ENCODE results near the gene TMEM269. TPM values are rescaled to one million over a fixed set of nuclear protein-coding genes. Genes with fewer than 3 reads are reported as not detected.

The TMEM269 gene
- total and polyA plus RNA-seq, 3 experiments from 2014 or later: 0.16 to 0.20 TPM; not detected in 1

DNA sequence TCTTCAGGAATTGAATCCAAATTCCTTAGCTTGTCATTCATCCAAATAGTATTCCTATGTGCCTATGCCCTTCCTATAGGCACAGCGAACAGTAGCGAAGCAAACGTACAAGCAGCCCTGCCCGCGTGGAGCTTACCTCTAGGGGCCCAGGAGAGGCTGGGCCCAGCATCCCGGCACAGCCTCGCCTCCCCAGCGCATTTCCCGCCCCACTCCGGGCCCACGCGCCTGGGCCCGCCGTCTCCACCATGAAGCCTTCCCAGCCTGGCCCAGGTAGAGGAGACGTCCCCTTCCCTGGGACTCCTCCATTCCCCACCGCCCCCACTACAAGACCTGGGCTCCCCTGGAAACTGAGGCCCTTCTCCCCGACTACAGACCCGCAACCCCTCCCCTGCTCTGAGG is 245 bp upstream of the TMEM269 start:
- Mint-ChIP-seq H3K27ac (peak overlapping the region in 2 of 8 donors; percentile 29 to 48), H3K27me3 (peaks cover 0 to 4% of the 10 kb centered on the region in 2 donors), H3K36me3 (peaks cover 0 to 31% (median 9%) of the 10 kb centered on the region in 3 donors), H3K9me3 (no peaks in the 10 kb centered on the region), H3K4me1 (peaks cover 11 to 23% (median 11%) of the 10 kb centered on the region in 3 donors), H3K4me3 (peak overlapping the region in 6 of 7 donors; percentile 31 to 88 (median 34))
- no peak overlapping the region for H3K27ac ChIP-seq (ENCODE audit: low read depth, low read length)
- peak overlapping the region; percentile 45 for H3K4me3 ChIP-seq (ENCODE audit: low read length)
- H3K9me3 ChIP-seq (ENCODE audit: low read length): no peaks in the 10 kb centered on the region
- no peak for DNase-seq
- CTCF ChIA-PET: interaction anchor here (1.0 kb wide), 1 partner anchor 18 kb away, joined by 4 read pairs; the partner anchor contains the start of genes C1orf50 and P3H1
- POLR2A ChIA-PET: interaction anchor here (1.1 kb wide), 1 partner anchor 18 kb away, joined by 3 read pairs; the partner anchor contains the start of genes C1orf50 and P3H1
- peaks cover 13% of the 10 kb centered on the region for H3K4me1 ChIP-seq (ENCODE audit: insufficient read depth, low read length)
- H3K27me3 ChIP-seq (ENCODE audit: insufficient read depth, low read length, poor library complexity, severe bottlenecking): no peaks in the 10 kb centered on the region
- peaks cover 11% of the 10 kb centered on the region for H3K36me3 ChIP-seq (ENCODE audit: insufficient read depth, low read length)

DNA sequence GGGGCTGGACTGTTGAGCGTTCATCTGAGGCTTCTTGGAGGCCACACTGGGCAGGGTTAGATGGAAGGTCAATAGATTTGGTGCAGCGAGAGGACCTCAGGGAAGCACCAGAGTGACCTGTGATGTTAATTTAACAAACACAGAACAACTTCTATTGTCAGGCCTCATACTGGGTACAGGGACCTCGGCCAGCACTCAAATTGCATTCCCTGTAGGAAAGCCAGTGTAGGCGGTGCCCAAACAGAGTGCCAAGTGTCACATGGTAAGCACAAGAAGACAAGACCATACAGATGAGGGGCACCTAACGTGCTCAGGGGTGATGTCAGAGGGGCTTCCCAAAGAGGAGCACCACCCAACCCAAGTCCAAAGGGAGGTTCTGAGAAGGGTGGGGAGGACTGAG is 1.3 kb downstream of the TMEM269 start:
- H3K4me3 Mint-ChIP-seq: peak overlapping the region; percentile 46 to 91 (median 86)
- H3K27ac Mint-ChIP-seq: peak overlapping the region in 3 of 8 donors; percentile 23 to 88 (median 74)
- no peaks in the 10 kb centered on the region for H3K9me3 Mint-ChIP-seq
- ChIA-PET POLR2A (no interaction called here), CTCF (no interaction called here)
- H3K36me3 Mint-ChIP-seq: peaks cover 0 to 16% (median 4%) of the 10 kb centered on the region in 3 donors
- H3K27me3 Mint-ChIP-seq: peaks cover 0 to 4% of the 10 kb centered on the region in 2 donors
- Histone ChIP-seq H3K27me3 (ENCODE audit: insufficient read depth, low read length, poor library complexity, severe bottlenecking) (no peaks in the 10 kb centered on the region), H3K4me1 (ENCODE audit: insufficient read depth, low read length) (peaks cover 13% of the 10 kb centered on the region), H3K36me3 (ENCODE audit: insufficient read depth, low read length) (no peaks in the 10 kb centered on the region), H3K9me3 (ENCODE audit: low read length) (no peaks in the 10 kb centered on the region), H3K27ac (ENCODE audit: low read depth, low read length) (no peak overlapping the region), H3K4me3 (ENCODE audit: low read length) (no peak overlapping the region)
- no peak for DNase-seq
- H3K4me1 Mint-ChIP-seq: peaks cover 11 to 23% (median 11%) of the 10 kb centered on the region in 3 donors

- ChIA-PET CTCF (no interaction called here), POLR2A (interaction anchor here (0.6 kb wide), 1 partner anchor 59 kb away, joined by 3 read pairs; the partner anchor contains the start of gene ZNF691)
- H3K27ac ChIP-seq (ENCODE audit: low read depth, low read length): no peak overlapping the region
- no peaks in the 10 kb centered on the region for H3K27me3 ChIP-seq (ENCODE audit: insufficient read depth, low read length, poor library complexity, severe bottlenecking)
- DNase-seq: no peak
- Mint-ChIP-seq H3K27ac (peak overlapping the region in 2 of 8 donors; percentile 24 to 48), H3K4me1 (peaks cover 11 to 23% (median 11%) of the 10 kb centered on the region in 3 donors), H3K4me3 (no peak overlapping the region), H3K36me3 (peaks cover 0 to 3% (median 0%) of the 10 kb centered on the region in 3 donors), H3K9me3 (no peaks in the 10 kb centered on the region), H3K27me3 (peaks cover 0 to 8% of the 10 kb centered on the region in 2 donors)
- H3K4me3 ChIP-seq (ENCODE audit: low read length): no peak overlapping the region
- H3K9me3 ChIP-seq (ENCODE audit: low read length): no peaks in the 10 kb centered on the region
- H3K4me1 ChIP-seq (ENCODE audit: insufficient read depth, low read length): peaks cover 13% of the 10 kb centered on the region
- no peaks in the 10 kb centered on the region for H3K36me3 ChIP-seq (ENCODE audit: insufficient read depth, low read length)
These were observed 3.2 kb downstream of the TMEM269 start for GRCh38 chr1:42788021-42788420.

DNA sequence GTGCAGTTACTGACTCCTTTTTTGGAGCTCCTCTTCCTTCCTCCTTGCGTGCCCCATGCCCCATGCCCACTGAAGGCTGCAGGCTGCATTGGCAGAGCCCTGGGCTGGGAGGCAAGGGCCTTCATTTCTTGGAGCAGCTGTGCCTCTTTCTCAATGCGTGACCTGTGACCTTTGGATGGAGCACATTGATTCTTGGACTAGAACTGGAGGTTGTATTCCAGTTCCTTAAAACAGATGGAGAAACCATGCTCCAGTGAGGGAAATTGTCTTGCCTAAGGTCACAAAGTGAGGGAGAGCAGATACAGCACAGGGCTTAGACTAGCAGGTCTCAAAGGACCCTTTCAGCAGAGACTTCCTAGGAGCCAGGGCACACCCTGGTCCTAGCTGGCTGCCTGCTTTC is 9.0 kb downstream of the TMEM269 start:
- peaks cover 0 to 4% of the 10 kb centered on the region in 2 donors for H3K27me3 Mint-ChIP-seq
- no peaks in the 10 kb centered on the region for H3K4me1 Mint-ChIP-seq
- H3K9me3 Mint-ChIP-seq: no peaks in the 10 kb centered on the region
- Histone ChIP-seq H3K9me3 (ENCODE audit: low read length) (no peaks in the 10 kb centered on the region), H3K4me3 (ENCODE audit: low read length) (no peak overlapping the region), H3K27ac (ENCODE audit: low read depth, low read length) (no peak overlapping the region), H3K27me3 (ENCODE audit: insufficient read depth, low read length, poor library complexity, severe bottlenecking) (no peaks in the 10 kb centered on the region), H3K36me3 (ENCODE audit: insufficient read depth, low read length) (no peaks in the 10 kb centered on the region), H3K4me1 (ENCODE audit: insufficient read depth, low read length) (no peaks in the 10 kb centered on the region)
- CTCF ChIA-PET: interaction anchor here (1.3 kb wide), 1 partner anchor 20 kb away, joined by 3 read pairs; no protein-coding TSS in a partner anchor
- H3K36me3 Mint-ChIP-seq: no peaks in the 10 kb centered on the region
- DNase-seq: no peak
- POLR2A ChIA-PET: interaction anchor here (0.9 kb wide), 1 partner anchor 27 kb away, joined by 4 read pairs; the partner anchor contains the start of genes C1orf50 and P3H1
- no peak overlapping the region for H3K4me3 Mint-ChIP-seq
- no peak overlapping the region for H3K27ac Mint-ChIP-seq

- ChIA-PET POLR2A (no interaction called here), CTCF (interaction anchor here (0.9 kb wide), 1 partner anchor 115 kb away, joined by 3 read pairs; no protein-coding TSS in a partner anchor)
- Mint-ChIP-seq H3K27ac (no peak overlapping the region), H3K9me3 (no peaks in the 10 kb centered on the region), H3K27me3 (peaks cover 0 to 4% of the 10 kb centered on the region in 2 donors), H3K36me3 (peaks cover 0 to 1% (median 0%) of the 10 kb centered on the region in 3 donors), H3K4me3 (no peak overlapping the region), H3K4me1 (no peaks in the 10 kb centered on the region)
- H3K9me3 ChIP-seq (ENCODE audit: low read length): no peaks in the 10 kb centered on the region
- H3K4me1 ChIP-seq (ENCODE audit: insufficient read depth, low read length): no peaks in the 10 kb centered on the region
- H3K36me3 ChIP-seq (ENCODE audit: insufficient read depth, low read length): no peaks in the 10 kb centered on the region
- no peak overlapping the region for H3K4me3 ChIP-seq (ENCODE audit: low read length)
- DNase-seq: no peak
- H3K27ac ChIP-seq (ENCODE audit: low read depth, low read length): no peak overlapping the region
- no peaks in the 10 kb centered on the region for H3K27me3 ChIP-seq (ENCODE audit: insufficient read depth, low read length, poor library complexity, severe bottlenecking)
These were observed 12.6 kb downstream of the TMEM269 start for GRCh38 chr1:42797414-42797813.

DNA sequence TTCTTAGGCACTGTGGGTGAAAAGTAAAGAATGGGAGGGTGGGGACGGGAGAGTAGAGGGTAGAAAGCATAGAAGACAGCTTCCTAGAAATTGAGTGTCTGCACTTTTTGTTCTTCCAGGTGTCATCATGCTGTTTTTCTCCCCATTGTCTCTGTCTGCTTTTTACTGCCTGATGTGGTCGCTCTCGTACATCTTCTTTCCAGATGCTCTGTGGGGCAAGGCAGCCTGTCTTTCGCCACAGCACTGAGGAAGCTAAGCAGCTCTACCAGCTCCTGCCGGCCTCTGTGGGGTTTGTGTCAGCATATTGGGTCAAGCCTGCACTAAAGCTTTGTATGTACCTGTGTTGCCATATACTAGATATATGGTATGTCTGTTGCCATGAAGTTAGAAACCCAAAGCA is 13.2 kb downstream of the TMEM269 start:
- no peak for DNase-seq
- Mint-ChIP-seq H3K36me3 (peaks cover 0 to 1% (median 0%) of the 10 kb centered on the region in 3 donors), H3K27ac (no peak overlapping the region), H3K4me3 (no peak overlapping the region), H3K27me3 (peaks cover 0 to 4% of the 10 kb centered on the region in 2 donors), H3K4me1 (no peaks in the 10 kb centered on the region), H3K9me3 (no peaks in the 10 kb centered on the region)
- no peaks in the 10 kb centered on the region for H3K27me3 ChIP-seq (ENCODE audit: insufficient read depth, low read length, poor library complexity, severe bottlenecking)
- no peak overlapping the region for H3K27ac ChIP-seq (ENCODE audit: low read depth, low read length)
- H3K36me3 ChIP-seq (ENCODE audit: insufficient read depth, low read length): no peaks in the 10 kb centered on the region
- POLR2A ChIA-PET: interaction anchor here (0.8 kb wide), 1 partner anchor 26 kb away, joined by 12 read pairs; no protein-coding TSS in a partner anchor
- no peak overlapping the region for H3K4me3 ChIP-seq (ENCODE audit: low read length)
- H3K9me3 ChIP-seq (ENCODE audit: low read length): no peaks in the 10 kb centered on the region
- H3K4me1 ChIP-seq (ENCODE audit: insufficient read depth, low read length): no peaks in the 10 kb centered on the region
- CTCF ChIA-PET: interaction anchor here (0.9 to 1.3 kb wide), 2 partner anchors 18 to 114 kb away, joined by 3 read pairs; no protein-coding TSS in a partner anchor

DNA sequence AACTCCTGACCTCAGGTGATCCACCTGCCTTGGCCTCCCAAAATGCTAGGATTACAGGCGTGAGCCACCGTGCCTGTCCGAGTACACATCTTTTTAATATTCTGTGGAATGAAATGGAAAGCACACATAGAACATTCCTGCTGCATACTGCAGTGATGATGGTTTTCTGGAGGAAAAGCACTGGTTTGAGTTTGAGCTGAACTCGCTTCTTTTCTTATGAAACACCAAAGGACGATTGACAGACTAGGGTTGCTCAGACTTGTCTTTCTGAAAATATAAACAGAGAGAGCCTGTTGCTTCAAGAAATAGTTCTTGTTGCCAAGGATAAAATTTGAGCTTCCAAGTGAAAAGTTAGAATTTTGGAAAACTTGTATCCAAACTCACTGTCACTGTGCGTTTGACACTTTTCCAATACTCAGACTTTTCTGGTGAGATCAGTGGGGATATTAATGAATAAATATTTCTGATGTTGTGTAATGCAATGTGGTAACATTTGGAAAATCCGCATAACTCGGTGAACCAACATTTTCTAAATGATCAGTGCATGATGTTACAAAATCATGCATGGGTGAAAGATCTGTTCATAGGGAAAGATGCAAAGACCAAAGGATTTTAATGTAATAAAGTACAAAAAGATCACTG is 17.2 kb downstream of the TMEM269 start:
- DNase-seq: no peak
- H3K4me3 Mint-ChIP-seq: no peak overlapping the region
- Histone ChIP-seq H3K9me3 (ENCODE audit: low read length) (no peaks in the 10 kb centered on the region), H3K4me1 (ENCODE audit: insufficient read depth, low read length) (no peaks in the 10 kb centered on the region), H3K27ac (ENCODE audit: low read depth, low read length) (no peak overlapping the region), H3K27me3 (ENCODE audit: insufficient read depth, low read length, poor library complexity, severe bottlenecking) (no peaks in the 10 kb centered on the region), H3K4me3 (ENCODE audit: low read length) (no peak overlapping the region), H3K36me3 (ENCODE audit: insufficient read depth, low read length) (no peaks in the 10 kb centered on the region)
- POLR2A ChIA-PET: no interaction called here
- peaks cover 0 to 4% (median 1%) of the 10 kb centered on the region in 3 donors for H3K4me1 Mint-ChIP-seq
- CTCF ChIA-PET: no interaction called here
- H3K36me3 Mint-ChIP-seq: peaks cover 0 to 16% (median 7%) of the 10 kb centered on the region in 3 donors
- H3K27ac Mint-ChIP-seq: no peak overlapping the region
- H3K9me3 Mint-ChIP-seq: no peaks in the 10 kb centered on the region
- H3K27me3 Mint-ChIP-seq: peaks cover 0 to 4% of the 10 kb centered on the region in 2 donors

DNA sequence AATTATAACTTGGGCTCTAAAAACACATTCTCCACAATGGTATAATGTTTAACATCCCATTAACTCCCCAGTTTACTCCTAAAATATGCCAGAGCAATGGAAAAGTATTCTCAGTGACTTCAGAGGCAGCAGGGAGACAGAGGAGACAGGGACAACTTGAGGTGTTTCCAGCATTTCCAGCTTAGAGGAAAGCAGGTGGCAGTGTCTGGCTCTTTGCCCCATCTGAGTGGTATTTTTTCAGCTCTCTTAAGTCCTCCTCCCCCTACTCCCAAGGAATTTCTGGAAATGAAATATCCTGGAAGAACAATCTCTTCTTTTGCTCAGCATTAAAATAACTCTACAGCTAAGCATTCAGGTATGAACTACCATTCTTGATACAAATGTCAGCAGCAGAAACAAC is 21.4 kb downstream of the TMEM269 start:
- H3K36me3 ChIP-seq (ENCODE audit: insufficient read depth, low read length): peaks cover 1% of the 10 kb centered on the region
- peak overlapping the region in 1 of 8 donors; percentile 4 for H3K27ac Mint-ChIP-seq
- CTCF ChIA-PET: no interaction called here
- peaks cover 0 to 31% (median 9%) of the 10 kb centered on the region in 3 donors for H3K36me3 Mint-ChIP-seq
- H3K9me3 ChIP-seq (ENCODE audit: low read length): no peaks in the 10 kb centered on the region
- no peak overlapping the region for H3K4me3 Mint-ChIP-seq
- no peak overlapping the region for H3K4me3 ChIP-seq (ENCODE audit: low read length)
- H3K4me1 ChIP-seq (ENCODE audit: insufficient read depth, low read length): no peaks in the 10 kb centered on the region
- H3K27me3 Mint-ChIP-seq: peaks cover 0 to 1% of the 10 kb centered on the region in 2 donors
- POLR2A ChIA-PET: interaction anchor here (0.5 kb wide), 1 partner anchor 629 kb away, joined by 4 read pairs; no protein-coding TSS in a partner anchor
- no peak for DNase-seq
- no peak overlapping the region for H3K27ac ChIP-seq (ENCODE audit: low read depth, low read length)
- peaks cover 4 to 13% (median 9%) of the 10 kb centered on the region in 3 donors for H3K4me1 Mint-ChIP-seq
- no peaks in the 10 kb centered on the region for H3K27me3 ChIP-seq (ENCODE audit: insufficient read depth, low read length, poor library complexity, severe bottlenecking)
- H3K9me3 Mint-ChIP-seq: no peaks in the 10 kb centered on the region

Data from CD8-positive, alpha-beta memory T cell (primary cell).